ENCODE measurements around the gene SUPT3H. TPM values are rescaled to one million over a fixed set of nuclear protein-coding genes. Genes with fewer than 3 reads are reported as not detected.

SUPT3H gene
- total and polyA plus RNA-seq, 9 donors = 10.3 to 23.1 (median 16.2) TPM

- no peak overlapping the region for H3K4me3 ChIP-seq
- H3K36me3 ChIP-seq = no peaks in the 10 kb centered on the region
- TF ChIP-seq EP300 (IDR thresholded peaks at IDR 0.05) (no peak), CTCF (IDR thresholded peaks at IDR 0.05) (no peak), POLR2A (IDR thresholded peaks at IDR 0.05) (no peak)
- H3K4me1 ChIP-seq (ENCODE audit: insufficient read depth) = no peaks in the 10 kb centered on the region
- 80 to 85% (median 84%) methylated on average over 1 of the region's 1 CpG for WGBS, 3 donors
- intact Hi-C loops (cut with DNase I) = no loop called here
- H3K9me3 ChIP-seq = no peaks in the 10 kb centered on the region
- H3K27ac ChIP-seq = no peak overlapping the region
- no peak for DNase-seq
- no peaks in the 10 kb centered on the region for H3K27me3 ChIP-seq
Measured at GRCh38 chr6:44849806-44850205, 527.9 kb downstream of the SUPT3H start.

GRCh38 chr6:44843734-44844133 is 534.0 kb downstream of the SUPT3H start:
- H3K27ac ChIP-seq = no peak overlapping the region
- no peaks in the 10 kb centered on the region for H3K9me3 ChIP-seq
- no peaks in the 10 kb centered on the region for H3K4me1 ChIP-seq (ENCODE audit: insufficient read depth)
- no peak for TF ChIP-seq EP300 (IDR thresholded peaks at IDR 0.05)
- TF ChIP-seq CTCF (IDR thresholded peaks at IDR 0.05) = no peak
- TF ChIP-seq POLR2A (IDR thresholded peaks at IDR 0.05) = no peak
- no peaks in the 10 kb centered on the region for H3K36me3 ChIP-seq
- H3K27me3 ChIP-seq = no peaks in the 10 kb centered on the region
- intact Hi-C loops (cut with DNase I) = no loop called here
- WGBS, 3 donors = 17 to 47% (median 20%) methylated on average over 3 of the region's 3 CpGs
- no peak for DNase-seq
- no peak overlapping the region for H3K4me3 ChIP-seq

- no peaks in the 10 kb centered on the region for H3K9me3 ChIP-seq
- no peak overlapping the region for H3K4me3 ChIP-seq
- H3K27me3 ChIP-seq = no peaks in the 10 kb centered on the region
- H3K36me3 ChIP-seq = no peaks in the 10 kb centered on the region
- 93 to 96% (median 94%) methylated on average over 3 of the region's 3 CpGs for WGBS, 3 donors
- intact Hi-C loops (cut with DNase I) = no loop called here
- no peaks in the 10 kb centered on the region for H3K4me1 ChIP-seq (ENCODE audit: insufficient read depth)
- DNase-seq = no peak
- H3K27ac ChIP-seq = no peak overlapping the region
- TF ChIP-seq POLR2A (IDR thresholded peaks at IDR 0.05) (no peak), EP300 (IDR thresholded peaks at IDR 0.05) (no peak), CTCF (IDR thresholded peaks at IDR 0.05) (no peak)
Measured at GRCh38 chr6:44842616-44843015, 535.1 kb downstream of the SUPT3H start.

- no peak overlapping the region for H3K27ac ChIP-seq
- H3K27me3 ChIP-seq = no peaks in the 10 kb centered on the region
- DNase-seq = no peak
- H3K4me3 ChIP-seq = no peak overlapping the region
- 95 to 100% (median 96%) methylated on average over 1 of the region's 1 CpG for WGBS, 3 donors
- no peaks in the 10 kb centered on the region for H3K9me3 ChIP-seq
- TF ChIP-seq EP300 (IDR thresholded peaks at IDR 0.05) (no peak), POLR2A (IDR thresholded peaks at IDR 0.05) (no peak), CTCF (IDR thresholded peaks at IDR 0.05) (no peak)
- H3K36me3 ChIP-seq = no peaks in the 10 kb centered on the region
- H3K4me1 ChIP-seq (ENCODE audit: insufficient read depth) = no peaks in the 10 kb centered on the region
- intact Hi-C loops (cut with DNase I) = no loop called here
Measured at GRCh38 chr6:44841829-44842228, 535.9 kb downstream of the SUPT3H start.

- TF ChIP-seq POLR2A (IDR thresholded peaks at IDR 0.05) (no peak), CTCF (IDR thresholded peaks at IDR 0.05) (no peak), EP300 (IDR thresholded peaks at IDR 0.05) (no peak)
- Histone ChIP-seq H3K27ac (no peak overlapping the region), H3K4me1 (ENCODE audit: insufficient read depth) (no peaks in the 10 kb centered on the region), H3K27me3 (no peaks in the 10 kb centered on the region), H3K9me3 (no peaks in the 10 kb centered on the region), H3K36me3 (no peaks in the 10 kb centered on the region), H3K4me3 (no peak overlapping the region)
- DNase-seq = no peak
- intact Hi-C loops (cut with DNase I) = no loop called here
- 84 to 98% (median 96%) methylated on average over 1 of the region's 1 CpG for WGBS, 3 donors
Measured at GRCh38 chr6:44837741-44838140, 540.0 kb downstream of the SUPT3H start.

Measured in ovary (tissue), 9 donors.